22Rv1 (cell line): ENCODE data around the gene PRMT5.

Experiments used
- ZFX ChIP-seq: fragments of 450-650 bp; IDR thresholded peaks from 2 replicates; pipeline ENCODE4 v1.6.1; 2017; ENCODE audit warnings: antibody characterized with exemption, borderline replicate concordance
- TF ChIP-seq, protein P1 (sequence below): fragments of 450-650 bp; IDR thresholded peaks from 2 replicates; pipeline ENCODE4 v1.5.1; 2017; ENCODE audit warnings: mild to moderate bottlenecking

GRCh38 chr14:22900081-22900799, 28.9 kb downstream of the PRMT5 start:
- TF ChIP-seq, protein P1, sequence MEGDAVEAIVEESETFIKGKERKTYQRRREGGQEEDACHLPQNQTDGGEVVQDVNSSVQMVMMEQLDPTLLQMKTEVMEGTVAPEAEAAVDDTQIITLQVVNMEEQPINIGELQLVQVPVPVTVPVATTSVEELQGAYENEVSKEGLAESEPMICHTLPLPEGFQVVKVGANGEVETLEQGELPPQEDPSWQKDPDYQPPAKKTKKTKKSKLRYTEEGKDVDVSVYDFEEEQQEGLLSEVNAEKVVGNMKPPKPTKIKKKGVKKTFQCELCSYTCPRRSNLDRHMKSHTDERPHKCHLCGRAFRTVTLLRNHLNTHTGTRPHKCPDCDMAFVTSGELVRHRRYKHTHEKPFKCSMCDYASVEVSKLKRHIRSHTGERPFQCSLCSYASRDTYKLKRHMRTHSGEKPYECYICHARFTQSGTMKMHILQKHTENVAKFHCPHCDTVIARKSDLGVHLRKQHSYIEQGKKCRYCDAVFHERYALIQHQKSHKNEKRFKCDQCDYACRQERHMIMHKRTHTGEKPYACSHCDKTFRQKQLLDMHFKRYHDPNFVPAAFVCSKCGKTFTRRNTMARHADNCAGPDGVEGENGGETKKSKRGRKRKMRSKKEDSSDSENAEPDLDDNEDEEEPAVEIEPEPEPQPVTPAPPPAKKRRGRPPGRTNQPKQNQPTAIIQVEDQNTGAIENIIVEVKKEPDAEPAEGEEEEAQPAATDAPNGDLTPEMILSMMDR: peak; percentile 86
- no peak for TF ChIP-seq ZFX
